Mesodermal cell (in vitro differentiated cells): ENCODE results near the gene FCHO1.

Source experiments
- H3K27ac ChIP-seq: 2 replicates; pipeline ENCODE4 v1.7.0; 2013; ENCODE audit warnings: mild to moderate bottlenecking, low read depth, low read length, moderate library complexity; ENCODE audit not compliant: severe bottlenecking
- H3K36me3 ChIP-seq: 2 replicates; pipeline ENCODE4 v1.7.1; 2013; ENCODE audit warnings: mild to moderate bottlenecking, low read length, moderate library complexity; ENCODE audit not compliant: control insufficient read depth, insufficient read depth
- H3K4me1 ChIP-seq: one replicate; pipeline ENCODE4 v1.7.1; 2013; ENCODE audit warnings: mild to moderate bottlenecking, low read length; ENCODE audit not compliant: insufficient read depth, control insufficient read depth, poor library complexity, severe bottlenecking
- H3K4me3 ChIP-seq: 2 replicates; pipeline ENCODE4 v1.7.0; 2013; ENCODE audit warnings: low read length, control low read depth, mild to moderate bottlenecking; ENCODE audit not compliant: insufficient read depth, poor library complexity, severe bottlenecking; ENCODE audit errors: extremely low read depth
- H3K9me3 ChIP-seq: 2 replicates; pipeline ENCODE4 v1.7.1; 2013; ENCODE audit warnings: mild to moderate bottlenecking, low read length, moderate library complexity; ENCODE audit not compliant: control insufficient read depth
- WGBS, 2 experiments: methylation state at CpG; one replicate each; pipeline ENCODE4 v1.1.5; 2013; ENCODE audit warnings: missing lambda C conversion rate in 2 of 2; ENCODE audit not compliant: insufficient coverage in 2 of 2; 5-methylcytosine and 5-hydroxymethylcytosine counted together

Gene FCHO1

DNA sequence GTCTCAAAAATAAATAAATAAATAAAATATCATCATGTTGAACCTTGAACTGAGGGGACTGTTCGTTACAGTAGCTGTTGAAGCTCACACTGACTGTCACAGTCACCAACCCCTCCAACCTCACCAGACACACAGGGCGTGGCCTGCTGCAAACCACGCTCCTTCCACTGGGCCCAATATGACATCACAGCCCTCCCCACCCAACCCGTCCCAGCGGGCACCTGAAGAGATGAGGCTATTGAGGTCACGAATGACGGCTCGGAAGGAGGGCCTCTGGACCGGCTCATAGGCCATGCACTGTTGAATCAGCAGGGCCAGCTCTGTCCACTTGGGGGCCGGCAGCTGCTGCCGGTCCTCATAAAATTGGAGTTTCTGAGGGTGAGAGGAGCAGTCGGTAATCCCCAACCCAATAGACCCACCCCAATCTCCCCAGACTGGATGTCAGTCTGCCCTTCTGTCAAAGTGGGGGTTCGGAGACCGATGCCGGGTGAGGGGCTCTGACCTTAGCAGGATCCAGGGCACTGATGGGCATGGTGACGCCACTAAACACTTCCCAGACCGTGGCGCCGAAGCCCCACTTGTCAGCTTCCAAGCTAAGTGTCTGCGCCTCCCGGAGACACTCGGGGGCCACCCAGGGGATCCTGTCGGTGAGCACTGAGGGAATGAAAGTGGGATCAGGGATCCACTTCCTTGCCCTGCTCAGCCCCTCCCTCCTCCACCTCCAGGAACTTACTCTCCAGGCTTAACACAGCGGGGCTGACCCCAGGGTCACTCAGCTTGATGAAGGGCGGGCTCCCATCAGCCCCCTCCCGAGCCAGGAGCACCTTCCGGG, 83.3 kb downstream of the FCHO1 start:
- WGBS, 2 experiments: 73 to 89% methylated on average over 14 to 24 of the region's 27 CpGs
- no peaks in the 10 kb centered on the region for H3K36me3 ChIP-seq
- H3K4me3 ChIP-seq: no peak overlapping the region
- no peak overlapping the region for H3K27ac ChIP-seq
- H3K9me3 ChIP-seq: no peaks in the 10 kb centered on the region
- H3K4me1 ChIP-seq: no peaks in the 10 kb centered on the region

DNA sequence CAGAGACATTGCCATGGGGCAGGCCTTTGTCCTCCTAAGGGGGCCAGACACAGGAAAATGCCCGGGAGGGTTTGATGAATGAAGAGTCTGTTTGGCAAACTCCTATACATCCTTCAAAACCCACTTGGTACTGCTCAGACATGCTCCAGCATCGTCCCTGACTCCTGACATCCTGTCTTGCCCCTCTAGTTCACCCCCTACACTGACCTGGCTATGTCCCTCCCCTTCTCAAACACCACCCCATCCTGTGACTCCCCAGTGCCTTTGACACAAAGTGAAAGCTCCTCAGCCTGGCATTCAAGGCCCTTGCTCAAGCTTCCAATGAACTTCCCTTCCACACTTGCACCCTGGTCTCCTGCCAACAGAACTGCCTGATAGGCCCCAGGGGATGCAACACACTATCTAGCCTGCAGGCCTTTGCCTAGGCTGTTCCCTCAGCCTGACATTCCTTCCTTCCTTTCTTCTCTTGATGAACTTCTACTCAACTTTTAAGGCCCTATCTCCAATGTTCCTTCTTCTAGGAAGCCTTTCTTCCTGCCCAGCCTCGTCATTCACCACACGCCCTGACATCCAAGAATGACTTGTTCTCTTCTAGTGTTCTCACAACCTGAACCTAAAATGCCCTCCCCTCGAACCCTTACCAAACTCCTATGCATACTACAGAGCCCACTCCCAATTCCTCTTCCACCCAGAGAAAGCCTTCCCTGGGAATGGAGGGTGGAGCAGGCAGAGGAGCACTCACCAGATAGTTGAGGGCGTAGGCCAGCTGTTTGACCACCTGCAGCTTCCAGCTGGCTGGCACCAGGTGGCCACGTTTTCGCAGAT, 84.1 kb downstream of the FCHO1 start:
- H3K4me1 ChIP-seq: no peaks in the 10 kb centered on the region
- no peaks in the 10 kb centered on the region for H3K9me3 ChIP-seq
- no peak overlapping the region for H3K27ac ChIP-seq
- no peaks in the 10 kb centered on the region for H3K36me3 ChIP-seq
- 85 to 90% methylated on average over 3 to 6 of the region's 8 CpGs for whole genome bisulfite sequencing, 2 experiments
- no peak overlapping the region for H3K4me3 ChIP-seq

DNA sequence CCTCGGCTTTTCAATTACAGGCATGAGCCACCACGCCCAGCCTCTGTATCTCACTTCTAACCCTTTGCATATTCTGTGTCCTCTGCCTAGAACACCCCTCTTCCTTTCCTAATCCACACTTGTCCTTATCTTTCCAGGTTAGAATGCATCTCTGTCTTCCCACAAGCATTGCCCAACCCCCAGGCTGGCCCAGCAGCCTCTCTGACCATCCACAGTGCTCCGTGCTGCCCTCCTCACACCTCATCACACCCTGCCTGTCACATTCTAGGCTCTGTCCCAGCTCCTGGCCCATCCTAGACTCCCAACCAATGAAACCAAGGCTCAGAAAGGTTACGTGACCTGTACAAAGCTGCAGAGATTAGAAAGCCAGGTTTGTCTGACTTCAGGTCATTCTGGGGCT, 85.3 kb downstream of the FCHO1 start:
- WGBS, 2 experiments: 73 to 84% methylated on average over 4 of the region's 4 CpGs
- Histone ChIP-seq H3K27ac (no peak overlapping the region), H3K4me1 (no peaks in the 10 kb centered on the region), H3K9me3 (no peaks in the 10 kb centered on the region), H3K4me3 (no peak overlapping the region), H3K36me3 (no peaks in the 10 kb centered on the region)

DNA sequence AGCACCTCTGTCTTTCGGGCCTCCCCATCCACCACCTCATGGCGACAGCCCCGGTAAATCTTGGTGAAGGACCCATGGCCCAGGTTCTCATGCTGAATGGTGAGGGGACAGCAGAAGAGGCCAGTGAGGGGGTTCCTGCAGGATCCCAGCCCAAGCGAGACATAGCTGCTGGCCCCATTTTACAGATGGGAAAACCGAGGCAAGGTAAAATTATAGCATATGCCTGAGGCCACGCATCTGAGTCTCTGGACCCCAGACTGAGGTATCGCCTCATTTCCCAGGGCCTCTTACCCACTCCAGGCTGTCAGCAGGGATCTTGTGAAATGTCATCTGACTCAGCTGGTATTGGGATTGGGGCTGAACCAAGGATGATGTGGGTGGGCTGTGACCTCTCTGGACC, 86.7 kb downstream of the FCHO1 start:
- H3K4me1 ChIP-seq: no peaks in the 10 kb centered on the region
- no peaks in the 10 kb centered on the region for H3K9me3 ChIP-seq
- 94% methylated on average over 4 to 6 of the region's 7 CpGs for WGBS, 2 experiments
- H3K36me3 ChIP-seq: no peaks in the 10 kb centered on the region
- H3K4me3 ChIP-seq: no peak overlapping the region
- no peak overlapping the region for H3K27ac ChIP-seq
